OCI-LY7 (cell line): ENCODE measurements around the gene CACNG3.

Experiments used
- CTCF ChIP-seq: fragments of 200-600 bp; sonication (generic); conservative IDR thresholded peaks from 2 replicates; pipeline ENCODE4 v1.5.1; 2014; ENCODE audit warnings: mild to moderate bottlenecking, antibody characterized with exemption, low read length, moderate library complexity, mixed read lengths
- EZH2phosphoT487 ChIP-seq: fragments of 200-600 bp; sonication (generic); IDR thresholded peaks from 2 replicates; pipeline ENCODE4 v1.6.1; 2018; ENCODE audit warnings: low read depth, borderline replicate concordance, mild to moderate bottlenecking, mixed run types, antibody characterized with exemption, low read length, moderate library complexity, mixed read lengths

GRCh38 chr16:24206926-24207325, 49.2 kb upstream of the CACNG3 start:
- TF ChIP-seq EZH2phosphoT487 (no peak), CTCF (no peak)
